Forelimb muscle (tissue), 1 donor: ENCODE measurements around the gene CACNB2. TPM values are rescaled to one million over a fixed set of nuclear protein-coding genes. Genes with fewer than 3 reads are reported as not detected.

Experiments
- DNase-seq: peaks from one replicate; pipeline ENCODE4 v3.0.0-alpha.2; 2013; ENCODE audit warnings: low read depth
- polyA plus RNA-seq: library from polyadenylated mRNA; unstranded; fragments of 120-200 nt; gene quantifications from one replicate; pipeline ENCODE4 v1.2.1, GENCODE V29; 2013; ENCODE audit not compliant: insufficient read length

CACNB2 gene
- polyA plus RNA-seq, 1 donor: 1.5 TPM

DNA sequence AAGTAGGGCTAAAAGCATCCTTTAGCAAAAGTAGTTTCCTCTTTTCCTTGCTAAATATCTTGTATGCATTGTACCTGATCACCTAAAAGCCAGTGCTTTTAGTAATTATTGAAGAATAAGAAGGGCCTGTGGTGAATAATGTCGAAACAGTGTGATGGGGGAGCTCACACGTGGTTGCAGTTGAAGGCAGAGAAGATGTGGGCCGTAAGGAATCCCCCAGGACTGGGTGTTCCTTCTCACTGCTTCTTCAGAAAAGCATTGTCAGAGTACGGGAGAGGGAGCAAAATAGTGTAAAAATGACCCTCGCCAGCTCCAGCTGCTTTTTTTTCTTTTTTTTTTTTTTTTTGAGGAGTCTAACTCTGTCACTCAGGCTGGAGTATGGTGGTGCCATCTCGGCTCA lies 310.1 kb downstream of the CACNB2 start:
- no peak for DNase-seq

DNA sequence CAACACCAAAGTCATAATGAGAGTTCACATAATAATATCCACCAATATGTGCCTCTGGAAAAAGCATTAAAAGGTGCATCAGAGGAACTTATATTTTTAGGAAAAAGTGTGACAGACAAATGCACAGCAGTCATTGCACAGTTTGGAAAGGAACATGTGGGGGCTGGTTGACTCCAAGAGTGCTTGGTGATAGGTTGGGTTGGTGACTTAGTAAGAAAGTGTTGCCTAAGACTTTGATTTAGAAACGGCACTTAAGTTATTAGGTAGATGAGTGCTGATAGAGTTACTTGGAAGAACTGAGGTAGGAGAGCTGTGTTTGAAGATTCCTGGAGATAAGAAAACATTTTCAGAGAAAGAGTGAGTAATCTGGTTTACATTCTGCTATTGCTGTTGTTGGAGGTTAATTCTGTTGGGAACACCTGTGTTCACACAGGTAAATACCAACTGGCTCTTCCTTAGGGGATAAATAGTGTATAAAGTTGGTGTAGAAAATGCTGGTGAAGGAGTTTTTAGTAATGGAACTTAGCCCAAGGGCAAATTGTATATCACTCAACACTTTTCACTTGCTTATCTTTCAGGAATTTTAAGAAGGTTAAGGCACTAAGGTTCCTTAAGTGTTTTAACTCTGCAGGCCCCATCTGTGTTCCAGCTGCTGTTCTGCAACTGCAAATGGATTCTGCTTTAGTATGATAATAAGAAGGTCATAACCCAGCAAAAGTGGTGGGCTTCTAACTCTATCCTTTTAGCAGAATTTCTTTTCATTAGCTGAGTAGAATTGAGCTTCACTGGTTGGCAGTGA lies 315.1 kb downstream of the CACNB2 start:
- no peak for DNase-seq

DNA sequence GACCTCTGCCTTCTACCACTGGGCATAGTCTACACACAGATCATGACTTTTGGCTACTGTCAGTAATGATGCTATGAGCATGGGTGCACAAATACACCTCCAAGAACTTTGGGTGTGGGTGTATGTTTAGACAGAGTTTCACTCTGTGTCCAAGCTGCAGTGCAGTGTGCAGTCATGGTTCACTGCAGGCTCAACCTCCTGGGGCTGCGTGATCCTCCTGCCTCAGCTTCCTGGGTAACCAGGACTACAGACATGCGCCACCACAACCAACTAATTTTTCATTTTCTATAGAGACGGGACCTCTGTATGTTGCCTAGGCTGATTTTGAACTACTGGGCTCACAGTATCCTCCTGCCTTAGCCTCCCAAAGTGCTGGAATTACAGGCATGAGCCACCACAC lies 316.8 kb downstream of the CACNB2 start:
- DNase-seq: no peak

DNA sequence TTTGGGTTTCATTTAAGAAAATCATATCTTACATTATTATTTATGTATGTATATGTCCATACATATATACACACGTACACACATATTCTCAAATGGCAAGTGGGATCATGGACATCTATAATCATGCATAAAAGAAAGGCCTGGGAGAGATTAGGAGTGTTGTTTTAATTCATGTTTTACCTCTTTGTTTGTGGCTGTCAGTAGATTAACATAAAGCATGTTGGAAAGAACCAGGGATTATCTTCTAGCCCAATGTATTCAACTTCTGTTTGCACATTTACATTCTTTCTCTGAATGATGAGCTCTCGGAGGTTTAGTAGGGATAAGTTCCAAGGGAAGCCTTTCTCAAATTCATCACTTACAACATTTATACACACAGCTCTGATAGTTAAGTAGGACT lies 319.8 kb downstream of the CACNB2 start:
- DNase-seq: no peak

DNA sequence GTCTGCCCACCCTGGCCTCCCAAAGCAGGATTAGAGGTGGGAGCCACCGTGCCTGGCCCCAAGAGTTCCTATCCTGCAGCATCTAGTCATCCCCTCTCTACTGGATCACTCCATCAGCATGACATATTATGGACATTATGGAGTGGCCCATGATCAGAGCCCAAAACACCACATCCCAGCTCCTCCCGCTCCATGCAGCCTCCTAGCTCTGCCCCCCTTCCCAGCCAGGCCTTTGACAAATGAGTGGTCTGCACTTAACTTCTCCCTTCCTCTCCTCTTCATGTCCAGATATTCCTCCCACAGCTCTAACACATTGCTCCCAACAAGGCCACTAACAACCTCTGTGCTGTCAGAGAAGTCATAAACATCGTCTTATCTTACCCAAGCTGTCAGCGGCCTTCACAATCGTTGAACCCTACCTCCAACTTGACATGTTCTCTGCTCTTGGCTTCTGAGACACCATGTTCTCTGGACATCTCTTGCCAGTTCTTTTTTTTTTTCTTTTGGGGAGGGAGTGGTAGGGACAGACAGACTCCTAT lies 323.5 kb downstream of the CACNB2 start:
- no peak for DNase-seq

DNA sequence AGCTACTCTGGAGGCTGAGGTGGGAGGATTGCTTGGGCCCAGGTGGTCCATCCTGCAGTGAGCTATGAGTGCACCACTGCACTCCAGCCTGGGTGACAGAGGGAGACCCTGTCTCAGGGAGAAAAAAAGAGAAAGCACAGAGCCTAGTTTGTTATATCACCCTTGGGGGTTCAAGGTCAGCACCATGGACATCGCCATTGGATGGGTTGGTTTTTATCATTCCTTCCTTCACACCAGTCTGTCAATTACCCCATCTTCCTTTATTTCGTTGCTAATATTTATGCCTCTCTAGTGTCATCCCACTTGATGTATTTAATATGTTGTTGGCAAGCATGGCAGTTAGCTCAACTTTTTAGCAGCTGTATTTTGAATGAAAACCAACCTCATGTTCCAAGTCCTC lies 328.9 kb downstream of the CACNB2 start:
- no peak for DNase-seq

DNA sequence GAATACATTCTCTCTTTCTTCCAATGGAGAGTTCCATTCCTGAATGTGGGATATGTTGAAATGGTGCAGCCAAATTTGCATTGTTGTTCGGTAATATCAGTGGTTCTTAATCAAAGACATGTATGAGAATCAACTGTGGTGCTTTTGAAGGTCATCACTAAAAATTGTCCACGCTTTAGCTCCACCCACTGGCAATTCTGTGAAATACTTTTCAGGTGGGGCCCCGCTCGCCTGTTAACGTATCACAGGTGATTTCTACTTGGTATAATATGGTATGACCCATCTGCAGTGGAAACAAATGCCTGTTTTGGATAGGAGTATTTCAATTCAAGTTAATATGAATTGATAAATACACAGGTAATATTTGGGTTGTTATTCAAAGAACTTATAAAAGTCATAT lies 332.8 kb downstream of the CACNB2 start:
- no peak for DNase-seq

DNA sequence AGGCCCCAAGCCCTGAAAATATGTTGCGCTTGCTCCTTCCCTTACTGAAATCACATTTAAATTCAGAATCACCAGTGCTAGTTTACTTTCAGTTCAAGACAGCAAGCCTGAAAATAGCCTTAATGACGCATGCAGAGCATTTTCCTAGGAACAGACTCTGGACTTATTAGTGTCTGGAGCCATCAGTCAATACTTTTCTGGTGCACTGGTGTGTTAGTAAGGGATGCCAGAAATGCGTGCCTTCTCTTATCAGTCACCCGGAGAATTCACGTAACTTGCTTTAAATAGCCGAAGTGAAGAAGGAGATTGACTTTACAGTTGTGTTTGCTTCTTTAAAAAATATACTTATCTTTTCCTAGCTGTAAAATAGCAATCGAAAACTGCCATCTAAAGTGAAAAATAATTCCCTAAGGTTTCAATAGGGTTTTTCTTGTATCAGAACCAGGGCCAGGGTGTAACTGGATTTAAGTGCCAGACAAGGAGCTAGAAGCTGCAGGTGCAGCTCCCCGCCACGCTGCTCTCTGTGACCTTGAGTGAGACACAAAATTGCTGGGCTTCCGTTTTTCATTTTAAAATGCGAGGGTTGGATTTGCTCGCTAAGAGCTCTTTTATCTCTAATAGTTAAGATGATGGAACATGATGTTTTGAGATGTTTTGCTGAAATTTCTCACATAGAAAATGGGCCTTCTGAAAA lies 333.3 kb downstream of the CACNB2 start:
- no peak for DNase-seq

DNA sequence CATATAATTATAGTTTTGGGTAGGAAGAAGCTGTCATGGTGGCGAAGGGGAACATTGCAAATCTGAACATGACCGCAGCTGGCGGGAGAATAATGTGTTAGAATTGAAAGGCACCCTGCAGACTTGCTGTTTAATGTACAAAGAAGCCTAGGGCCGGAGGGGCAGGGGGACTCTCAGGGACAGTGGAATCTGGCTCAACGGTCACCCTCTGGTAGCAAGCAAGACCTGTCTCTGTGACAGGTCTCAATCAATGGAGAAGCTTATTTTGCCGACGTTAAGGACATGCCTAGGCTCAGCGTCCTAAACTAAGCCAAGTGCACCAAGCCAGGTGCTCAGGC lies 333.9 kb downstream of the CACNB2 start:
- DNase-seq: no peak

DNA sequence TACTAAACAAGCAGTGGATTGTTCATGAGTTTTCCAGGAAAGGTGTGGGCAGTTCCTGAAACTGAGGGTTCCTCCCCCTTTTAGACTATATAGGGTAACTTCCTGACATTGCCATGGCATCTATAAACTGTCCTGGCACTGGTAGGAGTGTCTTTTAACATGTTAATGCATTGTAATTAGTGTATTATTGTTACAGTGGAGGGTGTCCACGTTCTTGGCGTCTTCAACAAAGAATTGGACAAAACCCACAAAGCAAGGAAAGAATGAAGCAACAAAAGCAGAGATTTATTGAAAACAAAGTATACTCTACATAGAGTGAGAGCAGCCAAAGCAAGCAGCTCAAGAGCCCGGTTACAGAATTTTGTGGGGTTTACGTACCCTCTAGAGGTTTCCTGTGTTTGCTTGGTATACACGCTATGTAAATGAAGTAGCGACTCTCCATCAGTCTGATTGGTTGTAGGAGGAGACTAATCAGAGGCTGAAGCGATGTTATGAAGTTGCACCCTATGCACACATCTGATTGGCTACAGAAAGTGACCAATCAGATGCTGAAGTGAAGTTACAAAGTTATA lies 335.9 kb downstream of the CACNB2 start:
- no peak for DNase-seq

DNA sequence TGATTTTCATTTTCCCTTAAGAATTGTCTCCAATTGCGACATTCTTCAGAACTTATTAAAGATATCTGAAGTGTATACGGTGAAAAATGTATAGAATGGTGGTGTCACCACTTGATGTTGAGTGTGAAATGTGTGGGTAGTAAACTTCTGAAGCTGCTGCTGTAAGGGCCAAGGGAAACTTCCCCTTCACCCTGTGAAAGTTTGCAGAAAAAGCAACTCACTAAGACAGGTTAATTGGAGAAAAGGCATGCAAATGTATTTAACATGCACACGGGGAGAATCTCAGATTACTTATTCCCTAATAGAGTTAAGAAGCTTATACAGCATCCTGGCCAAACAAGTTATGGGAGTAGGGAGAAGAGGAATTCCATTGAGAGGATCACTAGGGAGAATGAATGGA lies 338.1 kb downstream of the CACNB2 start:
- DNase-seq: no peak

DNA sequence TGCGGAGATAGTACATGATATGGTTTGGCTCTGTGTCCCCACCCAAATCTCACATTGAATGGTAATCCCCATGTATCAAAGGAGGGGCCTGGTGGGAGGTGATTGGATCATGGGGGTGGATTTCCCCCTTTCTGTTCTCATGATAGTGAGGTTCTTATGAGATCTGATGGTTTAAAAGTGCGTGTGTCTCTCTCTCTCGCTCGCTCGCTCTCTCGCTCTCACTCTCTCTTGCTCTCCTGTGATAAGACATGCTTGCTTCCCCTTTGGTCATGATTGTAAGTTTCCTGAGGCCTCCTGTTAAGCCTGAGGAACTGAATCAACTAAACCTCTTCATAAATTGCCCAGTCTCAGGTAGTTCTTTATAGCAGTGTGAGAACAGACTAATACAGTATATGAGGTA lies 339.3 kb downstream of the CACNB2 start:
- no peak for DNase-seq

DNA sequence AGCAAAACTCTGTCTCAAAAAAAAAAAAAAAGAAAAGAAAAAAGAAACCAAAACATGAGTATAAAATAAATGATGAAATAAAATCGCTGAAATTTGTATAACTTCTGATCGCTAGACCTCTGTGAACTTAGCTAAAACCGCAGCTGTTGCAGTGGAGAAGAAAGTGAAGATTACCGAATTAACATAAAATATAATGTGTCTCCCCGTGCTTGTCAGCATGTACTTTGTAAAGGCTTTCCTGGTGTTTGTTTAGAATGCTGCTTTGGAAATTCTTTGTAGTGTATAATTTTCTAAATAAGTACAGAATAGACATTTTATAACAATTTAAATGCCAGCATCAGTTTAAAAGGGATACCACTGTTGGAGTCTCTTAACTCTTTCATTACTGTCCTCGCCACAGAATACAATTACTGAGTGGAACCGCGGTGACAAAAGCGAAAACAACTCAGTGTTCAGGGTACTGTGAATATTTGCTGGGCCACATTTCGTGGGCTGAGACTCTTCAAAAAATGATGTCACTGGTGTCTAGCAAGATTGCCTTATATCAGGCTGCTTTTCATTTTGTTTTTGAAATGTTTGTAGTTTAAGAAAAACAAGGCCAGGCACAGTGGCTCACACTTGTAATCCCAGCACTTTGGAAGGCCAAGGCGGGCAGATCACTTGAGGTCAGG lies 343.4 kb downstream of the CACNB2 start:
- DNase-seq: no peak

DNA sequence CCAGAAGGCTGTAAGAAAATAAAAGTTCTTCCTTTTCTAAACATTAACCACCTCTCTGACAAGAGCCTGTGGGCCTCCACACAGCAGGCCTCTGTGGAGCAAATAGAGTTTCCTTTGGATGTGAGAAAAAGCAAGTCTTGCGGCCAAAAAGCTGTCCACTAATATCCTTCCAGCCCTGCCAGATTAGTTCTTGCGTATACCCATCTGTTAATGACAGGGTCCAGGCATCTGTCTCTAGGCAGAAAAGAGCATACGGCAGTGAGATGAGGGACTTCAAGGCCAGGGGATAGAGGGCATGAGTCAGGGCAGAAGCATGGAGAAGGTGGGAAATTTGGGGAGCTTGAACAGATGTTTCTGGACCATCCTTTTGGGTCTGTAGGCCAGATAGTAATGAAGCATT lies 346.2 kb downstream of the CACNB2 start:
- no peak for DNase-seq

DNA sequence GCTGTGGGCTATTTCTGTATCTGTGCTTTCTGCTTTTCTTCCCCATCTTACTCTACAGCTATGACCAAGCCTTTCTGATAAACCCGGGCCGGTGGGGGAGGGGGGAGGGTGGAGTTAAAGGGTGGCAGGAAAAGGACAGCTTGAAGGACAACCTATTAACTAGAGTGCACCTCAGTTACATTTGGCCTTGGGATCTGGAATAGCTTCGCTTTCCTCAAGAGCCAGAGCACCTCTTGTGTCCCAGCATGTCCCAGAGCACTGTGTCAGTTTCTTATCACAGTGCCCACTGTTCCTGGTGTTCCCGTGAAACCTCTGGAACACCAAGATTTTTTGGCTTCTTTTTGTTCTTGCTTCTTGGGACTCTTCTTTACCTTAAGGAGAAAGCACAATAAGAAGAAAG lies 350.5 kb downstream of the CACNB2 start:
- no peak for DNase-seq

DNA sequence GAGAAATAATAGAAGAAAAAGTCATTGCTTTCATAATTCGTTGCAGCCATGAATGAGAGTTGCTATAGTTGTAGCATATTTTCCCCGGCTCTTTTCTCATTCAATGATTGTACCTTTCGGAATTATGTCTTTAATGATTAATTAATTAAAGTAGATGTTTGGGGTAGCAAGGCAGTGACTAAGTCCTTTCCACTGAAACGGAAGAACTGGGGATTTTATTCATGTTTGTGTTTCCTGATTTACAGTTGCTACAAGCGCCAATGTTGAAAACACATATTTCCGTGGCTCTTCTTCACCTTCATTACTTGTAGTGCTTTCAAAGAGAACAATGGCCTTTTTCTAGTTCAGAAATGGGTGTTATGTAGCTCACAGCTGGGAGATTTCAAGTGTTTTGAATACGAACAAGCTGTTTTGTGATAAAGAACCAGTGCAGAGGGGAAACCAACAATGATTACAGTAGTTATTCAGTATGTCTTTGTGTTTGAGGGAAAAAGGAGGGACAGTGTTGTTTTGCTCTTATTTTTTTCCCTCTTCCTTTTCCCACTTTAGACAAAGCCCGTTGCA lies 357.7 kb downstream of the CACNB2 start:
- no peak for DNase-seq

DNA sequence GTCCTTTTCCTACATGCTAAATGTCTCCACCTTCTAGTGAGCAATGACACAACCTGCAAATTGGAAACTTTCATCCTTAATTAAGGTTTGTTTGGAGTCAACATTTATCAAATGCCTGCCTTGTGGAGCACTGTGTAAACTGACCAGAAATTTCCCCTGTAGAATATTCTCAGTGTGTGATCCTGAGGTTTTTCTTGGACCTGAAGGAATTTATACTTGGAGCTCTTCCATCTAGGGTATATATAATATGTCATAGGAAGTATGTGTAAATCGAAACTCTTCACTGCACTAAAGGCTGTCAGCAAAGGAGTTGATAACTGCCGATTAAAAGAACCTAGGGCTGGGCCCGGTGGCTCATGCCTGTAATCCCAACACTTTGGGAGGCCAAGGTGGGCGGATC lies 358.8 kb downstream of the CACNB2 start:
- DNase-seq: no peak

DNA sequence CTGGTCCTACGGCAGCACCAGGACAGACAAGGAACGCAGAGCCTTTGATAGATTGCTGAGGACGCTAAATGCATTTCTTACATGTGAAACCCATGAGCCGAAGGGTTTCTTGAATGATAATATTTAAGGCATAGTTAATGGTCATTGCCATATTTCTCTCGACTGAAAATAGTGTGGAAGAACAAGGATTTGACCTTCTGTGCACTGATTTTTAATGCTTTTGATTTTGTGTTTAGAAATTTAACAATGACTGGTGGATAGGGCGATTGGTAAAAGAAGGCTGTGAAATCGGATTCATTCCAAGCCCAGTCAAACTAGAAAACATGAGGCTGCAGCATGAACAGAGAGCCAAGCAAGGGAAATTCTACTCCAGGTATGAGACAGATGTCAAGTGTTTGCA lies 360.4 kb downstream of the CACNB2 start:
- DNase-seq: no peak

DNA sequence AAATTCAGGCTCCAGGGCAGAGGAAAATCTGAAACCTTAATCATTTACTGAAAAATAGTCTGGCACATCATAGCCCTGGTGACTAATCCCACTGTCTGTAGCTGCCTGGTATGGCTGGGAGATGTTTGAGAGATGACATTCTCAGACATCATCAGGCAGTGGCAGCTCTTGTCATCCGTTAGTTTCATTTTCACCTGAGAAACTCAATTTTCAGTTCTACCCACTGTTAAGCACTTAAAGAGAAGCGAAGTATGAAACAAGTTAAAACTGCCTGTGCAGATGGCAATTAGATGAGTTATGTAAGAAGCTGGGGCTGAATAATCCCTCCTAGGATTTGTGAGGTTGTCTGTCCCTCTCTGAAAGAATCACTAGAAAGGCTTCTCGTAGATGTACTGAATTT lies 361.0 kb downstream of the CACNB2 start:
- DNase-seq: no peak

DNA sequence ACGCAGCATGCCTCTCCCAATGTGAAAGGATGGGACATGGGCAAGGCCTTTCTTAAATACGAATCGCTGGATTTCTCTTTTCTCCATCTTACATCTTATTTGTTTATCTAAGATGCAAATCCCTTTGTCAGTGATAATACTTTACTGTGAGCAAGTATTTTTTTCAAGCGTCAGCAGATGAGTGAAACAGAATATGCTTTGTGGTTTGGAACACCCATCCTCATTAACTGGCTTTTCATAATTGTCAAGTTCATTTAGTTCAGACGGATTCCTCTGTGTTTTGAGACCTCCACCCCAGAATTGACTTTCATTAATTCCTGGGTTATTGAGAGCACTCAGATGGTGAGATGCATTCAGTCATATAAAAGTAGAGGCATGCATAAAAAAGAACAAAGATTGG lies 361.4 kb downstream of the CACNB2 start:
- no peak for DNase-seq

DNA sequence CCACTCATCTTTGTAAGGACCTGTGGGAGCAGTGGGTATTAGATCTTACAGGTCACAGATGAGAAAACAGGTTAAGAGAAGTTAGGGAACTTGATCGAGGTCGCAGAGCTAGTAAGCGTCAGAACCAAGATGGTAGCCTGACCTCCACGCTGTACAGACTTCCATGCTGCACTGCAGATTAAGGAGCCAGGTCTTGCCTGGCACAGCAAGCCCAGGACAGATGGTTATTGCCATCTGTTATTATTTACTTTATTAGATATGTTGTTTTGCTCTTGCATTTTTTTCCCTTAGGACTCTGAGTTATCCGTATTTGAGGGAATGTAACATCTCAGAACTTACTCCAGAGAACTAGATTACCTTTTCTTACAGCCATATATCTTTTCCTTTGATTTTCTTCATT lies 363.9 kb downstream of the CACNB2 start:
- DNase-seq: no peak

DNA sequence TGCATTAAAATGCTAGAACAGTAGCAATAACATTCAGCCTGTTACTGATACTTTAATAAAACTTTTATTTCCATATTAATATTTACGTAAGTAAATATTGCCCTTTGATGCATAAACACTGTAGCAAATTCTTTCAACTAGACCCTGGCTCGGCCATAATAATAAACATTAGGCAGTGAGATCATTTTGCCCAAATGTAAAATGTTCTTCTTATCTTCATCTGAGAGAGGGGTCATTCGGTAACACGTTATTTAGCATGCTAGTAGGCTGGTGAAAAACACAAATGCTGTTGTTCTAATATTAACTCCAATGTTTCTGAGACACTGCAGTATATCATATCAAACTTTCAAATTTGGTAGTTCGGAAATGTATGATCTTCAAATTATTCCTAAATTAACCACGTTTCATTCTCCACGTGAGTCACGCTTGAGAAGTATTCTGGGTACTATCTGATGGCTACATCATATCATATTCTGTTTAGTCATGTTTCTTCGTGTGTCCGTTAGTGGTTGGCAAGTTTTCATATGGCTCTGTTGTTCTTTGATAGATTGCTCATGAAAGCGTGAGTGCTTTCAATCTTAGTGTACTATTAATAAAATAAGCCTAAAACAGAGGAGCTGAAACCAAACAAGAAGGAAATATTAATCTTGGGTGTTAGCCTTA lies 365.4 kb downstream of the CACNB2 start:
- DNase-seq: no peak
